Left renal cortex interstitium (tissue), 4 donors: ENCODE measurements around the gene GABRB3. TPM values are rescaled to one million over a fixed set of nuclear protein-coding genes. Genes with fewer than 3 reads are reported as not detected.
"Not testable (repeated sequence)": the region's sequence is repeated elsewhere in the genome, so short reads cannot be mapped to it uniquely, and the experiment has no call there.

Experiments
- DNase-seq, 4 donors: peaks; one replicate each; pipeline ENCODE4 v3.0.0-alpha.2; 2013; ENCODE audit warnings: low read depth in 4 of 4, low spot score in 2 of 4, missing footprints in 1 of 4
- polyA plus RNA-seq, 4 donors: library from polyadenylated mRNA; unstranded; fragments of 120-200 nt; gene quantifications; one replicate each; pipeline ENCODE4 v1.2.1, GENCODE V29; 2013; ENCODE audit not compliant: insufficient read length in 4 of 4

GABRB3 gene
- polyA plus RNA-seq, 4 donors, result 5.7 to 7.8 (median 6.5) TPM

DNA sequence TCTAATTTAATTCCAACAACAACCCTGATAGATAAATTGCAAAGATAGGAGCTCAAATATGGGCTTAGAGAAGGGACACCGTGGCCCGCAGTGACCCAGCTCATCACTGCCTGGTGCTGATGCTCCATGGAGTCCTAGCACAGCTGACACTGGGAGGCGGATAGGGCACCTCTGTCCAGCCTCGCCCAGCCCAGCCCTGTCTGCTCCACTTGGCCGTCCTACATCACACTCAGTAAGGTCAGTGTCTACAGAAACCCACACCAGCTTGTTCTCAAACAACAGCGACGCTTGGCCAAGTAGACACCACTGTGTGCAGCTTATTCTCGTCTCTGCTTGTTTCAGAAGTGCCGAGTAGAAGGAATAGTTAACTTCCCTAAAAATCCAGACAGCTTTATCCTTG, 33.9 kb downstream of the GABRB3 start:
- no peak for DNase-seq

DNA sequence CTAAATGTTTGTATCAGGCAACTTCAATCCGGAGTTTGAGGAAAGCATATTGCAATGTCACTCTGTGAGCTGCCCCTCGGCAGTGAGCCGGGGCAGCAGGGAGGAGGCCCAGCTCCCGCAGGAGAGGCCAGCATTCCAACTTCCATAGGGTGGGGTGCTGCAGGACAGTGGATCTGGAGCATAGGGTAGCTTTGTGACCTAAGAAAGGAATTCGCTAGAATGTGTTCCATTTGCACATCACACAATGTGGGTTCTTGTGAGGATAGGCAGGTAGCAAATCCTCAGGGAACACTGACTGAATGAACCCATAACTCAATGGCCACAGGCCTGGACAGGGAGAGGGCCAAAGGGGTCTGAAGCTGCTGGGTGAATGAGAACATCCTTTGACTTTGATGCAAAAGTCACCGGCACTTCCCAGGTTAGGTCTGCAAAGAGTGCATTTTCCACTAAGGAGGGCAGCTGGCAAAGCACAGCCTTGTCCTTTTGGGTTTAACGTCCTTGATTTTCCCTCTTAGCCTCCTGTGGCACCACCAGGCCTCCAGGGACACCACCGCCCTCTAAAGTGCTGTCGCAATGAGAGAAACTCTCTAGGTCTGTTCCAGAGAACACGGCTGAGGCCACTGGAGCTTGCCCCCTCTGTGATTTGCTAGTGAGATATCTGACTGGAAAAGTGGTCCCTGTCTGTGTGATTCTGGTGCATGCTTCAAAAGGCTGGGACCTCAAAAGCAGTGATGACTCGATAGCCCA, 36.2 kb downstream of the GABRB3 start:
- DNase-seq, result no peak

DNA sequence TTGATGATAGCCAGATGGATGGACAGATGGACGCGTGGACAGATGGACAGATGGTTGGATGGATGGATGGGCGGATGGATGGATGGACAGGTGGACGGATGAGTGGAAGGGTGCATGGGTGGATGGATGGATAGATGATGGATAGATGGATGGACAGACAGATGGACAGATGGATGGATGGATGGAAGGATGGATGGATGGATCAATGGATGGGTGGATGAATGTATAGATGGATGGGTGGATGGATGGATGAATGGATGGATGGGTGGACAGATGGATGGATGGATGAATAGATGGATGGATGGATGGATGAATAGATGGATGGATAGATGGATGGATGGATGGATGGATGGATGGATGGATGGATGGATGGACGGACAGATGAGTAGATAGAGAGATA, 40.9 kb downstream of the GABRB3 start:
- DNase-seq, result no peak

DNA sequence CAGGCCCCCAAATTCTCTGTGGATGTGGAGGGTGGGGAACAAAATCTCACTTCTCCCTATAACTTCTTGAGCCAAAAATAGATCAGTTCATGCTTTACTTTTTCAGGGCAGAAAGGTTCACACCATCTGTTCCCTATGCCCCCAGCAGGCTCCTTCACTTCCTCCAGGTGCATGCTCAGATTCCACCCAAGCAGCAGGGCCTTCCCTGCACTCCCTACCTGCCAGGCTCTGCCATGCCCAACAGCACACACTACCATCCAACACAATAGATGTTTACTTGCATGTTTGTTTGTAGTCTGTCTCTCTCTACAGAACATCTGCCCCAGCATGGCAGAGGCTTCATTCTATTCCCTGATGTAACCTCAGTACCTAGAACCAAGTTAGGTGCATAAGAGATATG, 43.3 kb downstream of the GABRB3 start:
- no peak for DNase-seq

DNA sequence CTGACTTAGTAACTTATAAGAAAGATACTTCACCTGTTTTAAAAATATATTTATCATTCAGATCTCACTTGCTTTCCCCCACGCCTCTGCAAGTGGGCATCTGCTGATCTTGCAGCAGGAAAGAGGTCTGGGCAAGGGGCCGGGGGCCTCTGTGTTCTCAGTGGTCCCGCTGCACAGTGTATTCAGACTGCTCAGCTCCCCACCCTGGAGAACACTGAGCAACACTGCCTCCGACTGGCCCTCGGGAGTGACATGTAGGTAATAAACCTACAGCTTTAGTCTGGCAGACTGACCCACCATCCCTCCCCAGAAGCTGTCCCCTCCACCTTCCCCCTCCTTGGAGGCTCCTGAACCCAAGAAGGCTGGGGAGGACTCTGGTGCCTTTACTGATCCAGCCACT, 43.8 kb downstream of the GABRB3 start:
- no peak for DNase-seq

DNA sequence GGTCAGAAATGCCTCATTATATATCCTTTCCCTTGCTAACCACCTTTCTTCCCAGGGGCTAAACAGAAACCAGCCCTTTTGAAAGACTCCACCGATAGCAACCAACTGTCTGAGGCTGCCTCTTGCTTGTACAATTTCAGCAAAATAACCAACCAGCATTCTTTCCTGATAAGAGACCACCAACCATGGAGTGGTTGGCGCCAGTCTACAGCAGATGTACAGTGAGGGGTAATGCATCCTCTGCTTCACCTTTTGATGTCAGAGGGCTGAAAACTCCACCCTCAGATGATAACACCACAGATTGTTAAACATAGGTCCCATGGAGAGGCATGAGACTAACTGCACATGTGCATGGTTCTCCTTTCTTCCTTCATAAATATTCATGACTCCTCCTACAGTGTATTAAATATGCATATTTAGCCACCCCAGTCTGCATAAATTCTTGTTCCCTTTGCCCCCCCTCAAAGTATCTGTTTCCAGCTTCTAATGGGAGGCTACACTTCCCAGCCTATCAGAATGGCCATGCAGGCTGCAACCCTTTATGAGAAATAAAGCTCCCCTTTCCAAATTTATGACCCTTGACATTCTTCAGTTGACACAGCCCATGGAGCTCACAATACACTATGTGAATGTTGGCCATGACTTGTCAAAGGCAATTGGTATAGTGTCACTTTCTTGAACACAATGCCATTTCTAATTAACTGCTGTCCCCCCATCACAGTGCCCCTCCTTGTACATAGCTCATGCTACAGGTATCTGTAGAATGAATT, 48.3 kb downstream of the GABRB3 start:
- no peak for DNase-seq

DNA sequence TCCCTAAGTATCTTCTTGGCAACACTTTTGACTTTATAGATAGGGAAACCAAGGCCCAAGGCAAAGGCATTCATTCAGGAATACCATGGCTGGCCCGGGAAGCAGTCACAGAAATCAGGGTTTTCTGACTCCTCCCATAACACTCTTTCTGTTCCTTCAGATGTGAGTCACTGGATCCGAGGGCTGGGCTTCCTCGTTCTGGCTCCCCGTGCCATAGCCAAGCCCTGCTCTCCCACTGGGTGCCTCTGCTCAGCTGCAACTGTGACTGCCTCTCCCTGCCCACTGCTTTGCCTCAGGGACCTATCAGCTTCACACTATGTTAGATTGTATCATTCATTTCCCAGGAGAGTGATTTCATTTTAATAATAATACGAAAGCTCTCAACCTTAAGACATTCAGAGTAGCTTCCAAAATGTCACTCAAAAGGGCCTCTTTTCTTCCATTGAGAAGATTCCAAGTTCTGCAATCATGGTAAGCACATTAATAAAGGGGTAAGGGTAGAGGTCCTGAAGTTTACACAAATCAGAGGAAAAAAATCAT, 50.2 kb downstream of the GABRB3 start:
- no peak for DNase-seq

DNA sequence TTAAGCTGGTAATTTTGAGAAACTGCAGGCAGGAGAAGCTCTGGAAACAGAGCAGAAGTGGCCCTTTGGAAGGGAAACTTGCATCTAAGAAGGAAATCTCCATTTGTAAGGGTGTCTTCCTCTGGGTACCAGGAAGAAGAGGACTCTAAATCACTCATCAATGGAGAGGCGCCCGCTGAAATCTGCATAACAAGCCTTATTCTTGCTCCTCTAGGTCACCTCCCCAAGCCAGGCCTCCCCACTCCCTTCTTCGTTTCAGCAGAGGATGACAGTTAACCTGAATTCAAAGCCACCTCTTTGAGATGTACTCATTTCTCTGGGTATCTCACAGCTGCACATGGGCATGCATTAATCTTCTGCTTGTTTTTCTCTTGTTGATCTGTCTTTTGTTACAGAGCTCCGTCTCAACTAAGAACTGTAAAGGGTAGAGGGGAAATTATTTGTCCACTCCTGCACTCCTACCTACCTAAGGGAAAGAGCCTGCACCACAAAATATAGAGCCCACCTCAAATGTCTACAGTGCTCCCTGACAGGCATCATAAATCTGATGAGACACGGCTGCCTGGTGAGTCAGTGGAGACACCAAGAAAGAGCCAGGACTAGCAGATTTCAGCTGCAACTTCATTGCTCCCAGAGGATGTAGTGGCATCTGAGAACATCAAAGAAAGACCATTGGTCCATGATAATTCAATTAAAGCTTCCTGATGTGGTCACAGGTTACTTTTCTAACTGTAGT, 51.5 kb downstream of the GABRB3 start:
- DNase-seq, result peak in 1 of 4 donors; percentile 13

DNA sequence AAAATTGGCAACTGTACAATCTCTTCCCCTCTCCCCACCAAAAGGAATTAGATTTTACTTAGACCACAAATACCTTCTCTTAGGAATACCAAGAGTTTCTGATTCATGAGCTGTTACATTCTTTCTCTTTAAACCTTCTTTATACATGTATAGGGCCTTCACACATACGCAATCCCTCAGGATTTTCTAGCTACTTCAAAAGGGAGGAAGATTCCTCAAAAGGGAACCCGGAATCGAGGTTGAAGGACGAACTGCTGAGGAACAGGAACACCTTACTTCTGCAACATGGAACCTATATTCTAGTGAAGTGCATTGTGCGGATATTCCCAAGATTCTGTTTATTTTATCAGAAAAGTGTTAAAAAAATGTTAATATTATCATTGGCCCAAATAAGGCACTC, 52.3 kb downstream of the GABRB3 start:
- no peak for DNase-seq

DNA sequence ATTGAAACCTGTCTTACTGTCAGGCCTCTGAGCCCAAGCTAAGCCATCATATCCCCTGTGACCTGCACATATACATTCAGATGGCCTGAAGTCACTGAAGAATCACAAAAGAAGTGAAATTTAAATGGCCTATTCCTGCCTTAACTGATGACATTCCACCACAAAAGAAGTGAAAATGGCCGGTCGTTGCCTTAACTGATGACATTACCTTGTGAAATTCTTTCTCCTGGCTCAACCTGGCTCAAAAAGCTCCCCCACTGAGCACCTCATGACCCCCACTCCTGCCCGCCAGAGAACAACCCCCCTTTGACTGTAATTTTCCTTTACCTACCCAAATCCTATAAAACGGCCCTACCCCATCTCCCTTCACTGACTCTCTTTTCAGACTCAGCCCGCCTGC, 53.0 kb downstream of the GABRB3 start:
- DNase-seq, result not testable (repeated sequence)

DNA sequence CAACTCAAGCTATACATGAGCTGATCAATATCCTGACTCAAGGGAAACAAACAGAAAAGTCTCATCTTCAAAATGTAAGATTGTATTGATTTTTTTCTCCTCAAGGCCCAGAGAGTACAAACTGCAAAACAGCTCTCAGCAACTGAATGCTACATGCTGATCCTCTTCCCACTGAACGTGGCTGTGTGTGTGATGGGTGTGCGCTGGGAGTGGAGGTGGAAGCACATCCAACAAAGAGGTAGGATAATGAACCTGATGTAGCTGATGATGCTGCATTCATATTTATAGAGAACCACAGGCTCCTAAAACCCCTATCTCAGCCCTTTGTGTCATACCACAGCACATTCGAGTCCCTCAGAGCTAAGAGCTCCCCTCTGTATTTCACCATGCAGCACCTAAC, 56.8 kb downstream of the GABRB3 start:
- DNase-seq, result no peak

DNA sequence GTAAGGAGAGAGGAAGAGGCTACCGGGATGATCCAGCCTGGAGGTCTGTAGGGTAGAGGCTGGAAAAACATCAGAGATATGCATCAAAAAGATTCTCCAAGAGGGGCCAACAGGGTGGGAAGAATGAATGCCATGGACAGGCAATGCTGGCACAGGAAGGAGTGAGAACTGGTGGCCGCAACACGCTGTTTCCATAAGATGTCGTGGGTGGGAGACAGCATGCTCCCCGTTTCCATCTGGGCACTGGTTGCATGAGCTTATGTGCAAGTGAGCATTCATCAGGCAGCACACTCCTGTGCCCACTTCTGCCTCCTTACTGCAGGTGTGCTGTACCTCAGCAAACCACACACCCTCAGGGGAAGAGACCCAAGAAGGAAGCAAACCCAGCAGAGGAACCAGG, 59.4 kb downstream of the GABRB3 start:
- no peak for DNase-seq

DNA sequence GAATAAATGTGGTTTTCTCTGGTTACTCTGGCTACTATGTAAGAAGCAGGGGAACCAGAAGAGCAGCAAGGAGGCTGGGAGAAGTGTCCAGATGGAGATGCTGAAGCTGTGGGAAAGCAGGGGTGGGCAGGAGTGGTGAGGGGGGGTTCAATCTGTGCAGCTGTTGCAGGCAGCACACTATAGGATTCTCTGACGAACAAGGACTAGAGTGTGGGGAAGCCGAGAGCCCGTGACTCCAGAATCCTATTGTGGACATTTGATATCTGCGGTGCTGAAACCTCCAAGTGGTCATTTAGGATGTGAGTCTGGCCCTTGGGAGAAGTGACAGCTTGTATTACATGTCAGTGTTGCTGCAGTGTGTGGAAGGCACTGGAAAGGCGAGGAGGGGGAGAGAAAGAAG, 60.5 kb downstream of the GABRB3 start:
- no peak for DNase-seq

DNA sequence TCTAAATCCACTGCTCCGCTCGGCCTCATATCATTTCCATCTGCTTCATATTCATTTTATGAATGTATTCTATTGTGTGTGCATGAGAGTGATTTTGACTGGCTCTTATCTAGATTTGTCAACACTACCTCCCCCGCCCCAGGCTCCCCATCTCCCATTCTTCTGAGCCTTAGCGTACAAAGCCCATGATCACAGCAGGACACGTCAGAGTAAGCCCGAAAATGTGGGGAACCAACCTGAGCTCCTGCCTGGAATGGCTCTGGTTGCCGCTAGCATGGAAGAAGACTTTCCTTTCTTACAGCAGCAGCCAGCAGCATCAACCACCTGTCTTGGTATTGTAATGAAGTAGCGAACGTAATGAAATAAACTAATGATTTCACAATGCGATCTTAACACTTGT, 61.4 kb downstream of the GABRB3 start:
- DNase-seq, result no peak

DNA sequence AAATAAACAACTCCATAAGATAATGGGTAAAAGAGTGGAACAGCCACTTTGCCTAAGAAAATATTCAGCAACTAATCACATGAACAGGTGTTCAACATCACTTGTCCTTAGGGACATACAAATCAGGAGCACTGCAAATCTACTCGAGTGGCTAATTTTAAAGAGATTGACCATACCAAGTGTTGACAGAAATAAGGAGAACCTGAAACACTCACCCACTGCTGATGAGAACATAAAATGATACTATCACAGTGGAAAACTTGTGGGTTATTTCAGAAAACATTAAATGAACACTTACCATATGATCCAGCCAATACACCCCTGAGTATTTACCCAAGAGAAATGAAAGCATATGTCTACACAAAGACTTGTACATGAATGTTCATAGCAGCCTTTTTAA, 70.5 kb downstream of the GABRB3 start:
- no peak for DNase-seq

DNA sequence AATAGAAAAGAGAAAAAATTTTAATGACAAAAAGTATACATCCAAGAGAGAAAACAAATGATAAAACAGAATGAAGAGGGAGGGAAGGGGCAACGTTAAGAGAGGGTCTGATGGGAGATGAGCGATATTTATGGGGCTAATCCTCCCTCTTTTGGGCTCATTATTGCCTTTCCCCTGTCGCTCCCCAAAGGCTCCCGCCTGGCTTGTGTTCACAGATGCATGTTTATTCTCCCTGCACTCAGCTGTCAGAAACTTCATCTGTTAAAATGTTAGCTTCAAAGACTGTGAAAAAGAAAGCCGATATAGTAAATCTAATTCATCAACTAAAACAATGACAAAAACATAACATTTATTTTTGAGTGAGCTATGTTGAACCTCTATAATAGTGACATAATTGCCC, 74.3 kb downstream of the GABRB3 start:
- DNase-seq, result no peak

DNA sequence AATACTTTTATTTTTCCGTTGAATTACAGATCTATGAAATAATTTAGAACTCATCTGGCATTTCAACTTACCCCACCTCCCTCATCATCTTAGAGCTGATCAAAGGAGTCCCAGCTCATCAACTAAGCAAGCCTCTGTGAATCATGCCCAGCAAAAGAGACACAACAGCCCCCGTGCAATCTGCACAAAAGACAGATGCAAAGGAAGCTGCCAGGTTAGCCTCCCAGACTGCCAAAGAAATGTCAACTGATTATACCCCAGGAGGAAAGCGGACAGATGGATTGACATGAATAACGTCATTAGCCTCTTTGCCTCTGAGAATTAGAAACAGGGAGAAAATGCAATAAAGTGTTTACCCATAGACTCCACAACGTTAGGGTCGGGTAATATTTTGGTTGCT, 75.0 kb downstream of the GABRB3 start:
- no peak for DNase-seq

DNA sequence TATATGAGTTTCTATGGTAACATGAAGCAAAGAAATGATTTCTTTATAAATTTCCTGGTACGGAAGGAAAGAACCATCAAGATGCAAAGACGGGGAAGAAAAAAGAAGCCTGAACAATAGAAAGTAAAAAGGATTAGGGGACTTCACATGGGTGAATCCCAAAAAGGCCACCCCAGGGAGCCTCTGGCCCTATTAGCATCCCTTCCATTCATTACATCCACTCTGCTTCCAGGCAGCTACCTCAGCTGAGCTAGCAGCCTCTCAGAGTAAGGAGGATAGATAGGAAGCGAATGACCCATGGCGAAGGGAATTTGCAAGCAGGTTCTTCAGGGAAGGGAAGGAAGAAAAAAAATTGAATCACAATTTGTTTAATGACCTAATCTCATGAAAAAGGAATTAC, 81.6 kb downstream of the GABRB3 start:
- DNase-seq, result no peak

DNA sequence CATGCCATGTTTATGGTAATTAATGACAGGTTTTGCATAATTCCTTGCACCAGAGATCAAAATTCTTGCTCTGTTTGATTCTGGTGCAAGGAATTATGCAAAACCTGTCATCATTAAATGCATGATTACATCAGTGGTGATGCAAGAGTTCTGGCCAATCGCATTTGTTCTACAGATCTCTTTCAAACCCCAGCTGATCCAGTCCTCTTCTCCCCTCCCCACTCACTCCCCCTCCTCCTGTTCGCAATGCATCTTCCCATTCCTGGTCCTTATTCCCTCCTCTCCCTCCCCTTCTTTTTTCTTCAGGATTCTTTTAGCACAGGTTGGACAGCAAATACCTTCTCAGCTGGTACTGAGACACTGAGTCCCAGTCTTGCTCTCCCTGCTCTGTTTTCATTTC, 82.1 kb downstream of the GABRB3 start:
- no peak for DNase-seq

DNA sequence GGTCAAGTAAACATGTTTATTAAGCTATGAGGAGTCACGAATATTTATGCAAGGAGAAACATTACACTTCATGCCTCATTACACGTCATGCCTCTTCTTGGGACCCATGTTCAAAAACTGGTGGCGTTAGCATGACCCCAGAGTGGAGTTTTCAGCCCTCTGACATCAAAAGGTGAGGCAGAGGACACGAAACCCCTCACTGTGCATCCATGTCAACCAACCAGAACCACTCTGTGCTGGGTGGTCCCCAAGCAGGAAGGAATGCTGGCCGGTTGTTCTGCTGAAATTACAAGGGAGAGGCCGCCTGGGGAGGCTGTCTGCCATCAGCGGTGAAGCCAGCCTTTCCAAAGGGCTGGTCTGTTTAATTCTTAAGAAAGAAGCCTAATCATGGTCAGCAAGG, 83.4 kb downstream of the GABRB3 start:
- DNase-seq, result no peak

DNA sequence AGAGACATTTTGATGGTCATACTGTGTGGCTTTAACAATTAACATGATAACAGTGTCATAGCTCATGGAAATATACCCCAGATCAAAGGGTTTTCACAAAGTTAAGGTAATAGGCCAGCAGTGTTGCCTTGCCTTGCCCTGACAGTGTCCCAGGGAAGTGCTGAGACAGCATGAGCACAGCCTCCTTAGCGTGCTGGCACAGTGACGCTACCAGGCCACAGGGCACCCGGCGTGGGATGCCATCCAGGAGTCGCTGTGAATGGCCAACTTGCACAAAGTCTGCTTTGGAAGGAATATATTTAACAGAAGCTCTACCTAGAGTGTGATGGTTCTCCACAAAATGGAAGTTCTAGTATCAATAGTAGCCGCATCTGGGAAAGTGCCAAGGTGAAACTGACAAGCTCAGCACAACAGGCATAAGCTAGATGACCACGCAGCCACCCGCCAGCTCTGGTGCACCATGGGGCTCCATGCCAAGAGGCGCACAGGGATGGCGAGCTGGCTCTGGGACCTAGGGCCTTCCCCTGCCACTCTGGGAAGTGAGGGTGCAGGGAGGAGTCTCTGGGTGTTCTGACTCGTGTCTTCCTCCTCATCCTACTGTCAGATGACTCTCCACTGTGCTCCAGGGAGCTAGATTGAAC, 86.2 kb downstream of the GABRB3 start:
- DNase-seq, result no peak
